K562 treated with DMSO at 1 percent for 4 hours (cell line): ENCODE measurements around the gene LIAS. TPM values are rescaled to one million over a fixed set of nuclear protein-coding genes. Genes with fewer than 3 reads are reported as not detected.

Experiments
- total RNA-seq: library from RNA; unstranded; fragments of 300-600 nt; gene quantifications from 2 replicates; pipeline ENCODE4 v1.2.3, GENCODE V29; 2022; ENCODE audit not compliant: insufficient read depth

LIAS gene
- 14.9 and 17.4 TPM in 2 replicates for total RNA-seq

DNA sequence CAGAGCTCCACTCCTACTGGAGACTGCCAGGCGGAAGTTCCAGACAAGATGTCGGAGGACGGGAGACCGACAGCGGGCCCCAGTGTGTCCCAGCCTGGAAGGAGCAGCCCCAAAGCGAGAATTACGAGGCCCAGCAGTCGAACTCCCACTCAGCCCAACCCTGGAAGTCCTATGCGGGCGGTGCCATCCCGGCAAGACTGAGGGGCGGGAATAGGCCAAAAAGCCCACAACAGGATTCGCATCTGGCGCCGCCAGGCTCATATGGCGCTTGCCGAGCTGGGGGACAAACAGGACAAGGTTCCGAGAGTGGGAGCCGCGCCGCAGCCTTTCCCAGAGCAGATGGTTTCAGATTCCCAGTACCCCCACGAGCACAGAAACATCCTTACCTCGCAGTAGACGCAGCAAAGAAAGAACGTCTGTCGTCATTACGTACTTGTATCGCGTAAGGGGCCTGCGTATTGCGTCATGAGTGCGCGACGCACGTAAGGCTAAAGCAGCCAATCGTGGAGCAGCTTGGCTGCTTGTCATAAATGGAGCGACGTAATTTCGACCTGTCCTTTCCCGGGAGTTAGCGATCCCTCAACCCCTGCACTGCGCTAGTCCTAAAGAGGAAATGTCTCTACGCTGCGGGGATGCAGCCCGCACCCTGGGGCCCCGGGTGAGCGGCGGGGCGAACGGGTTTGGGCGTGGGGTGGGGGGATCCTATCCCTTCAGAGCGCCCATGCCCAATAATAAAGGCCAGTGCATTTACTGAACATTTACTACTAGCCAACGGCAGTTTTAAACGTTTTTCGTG is at the start of gene LIAS, which contains the start of gene RPL9:
TSS of gene LIAS (plus strand) at position 552 of the 796 bp plus-strand sequence. CDS start at position 614, 62 bp downstream.
TSS of gene RPL9 (minus strand) at position 418 of the 796 bp plus-strand sequence. CDS start 483 bp downstream, outside the sequence.

DNA sequence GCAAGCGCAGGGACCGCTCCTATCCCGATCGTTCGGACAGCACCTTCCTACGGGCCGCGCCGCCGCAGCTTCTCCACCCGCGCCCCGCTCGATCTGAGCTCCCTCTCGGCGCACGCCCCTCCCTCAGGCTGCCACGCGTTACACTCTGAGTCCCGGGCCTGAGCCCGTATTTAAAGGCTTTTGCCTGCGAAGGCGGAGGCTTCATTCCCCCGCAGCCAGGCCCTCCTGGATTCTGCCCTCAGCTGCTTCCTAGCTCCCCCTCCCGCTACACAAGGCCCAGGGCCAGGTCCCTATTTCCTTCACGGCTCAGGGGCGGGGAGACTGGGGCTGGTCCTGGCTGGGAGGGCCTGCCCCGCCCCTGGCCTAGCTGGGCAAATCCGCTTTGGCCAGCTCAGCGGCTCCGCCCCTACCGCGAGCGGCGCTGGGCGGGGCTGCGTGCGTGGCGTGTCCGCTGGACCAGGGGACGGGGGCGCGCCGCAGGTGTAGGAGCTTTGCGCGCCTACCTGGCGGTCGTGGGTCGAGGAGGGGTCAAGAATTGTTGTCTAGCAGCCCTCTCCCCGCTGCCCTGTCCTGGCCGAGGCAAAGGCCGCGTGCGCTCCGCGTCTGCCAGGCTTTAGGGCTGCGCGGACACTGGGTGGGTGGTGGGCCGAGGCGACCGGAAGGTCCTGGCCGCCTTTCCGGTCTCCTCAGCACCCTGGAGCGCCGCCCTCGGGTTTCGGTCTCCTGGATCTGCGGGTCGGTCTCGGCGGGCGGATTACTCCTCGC is 68.6 kb downstream of the LIAS start, which contains the start of gene UGDH:
TSS of gene UGDH (minus strand) at position 144 of the 765 bp plus-strand sequence. CDS start 5,927 bp downstream, outside the sequence.

Other genes with a start within 250 kb of the LIAS start
- 27.7 and 32.9 TPM in 2 replicates for gene RFC1, start 92.7 kb upstream of the LIAS start, total RNA-seq
- gene KLB, start 52.1 kb upstream of the LIAS start, total RNA-seq, result not detected in 2 replicates
- 3,129 and 3,526 TPM in 2 replicates for gene RPL9, start 134 bp upstream of the LIAS start, total RNA-seq
- gene UGDH, start 68.4 kb downstream of the LIAS start, total RNA-seq, result 5.7 and 9.0 TPM in 2 replicates
- gene SMIM14, start 179.8 kb downstream of the LIAS start, total RNA-seq, result 6.8 and 8.4 TPM in 2 replicates
- 24.8 and 35.7 TPM in 2 replicates for gene UBE2K, start 239.1 kb downstream of the LIAS start, total RNA-seq